Measurements from ENCODE around the gene TIAM1.

The TIAM1 gene

DNA sequence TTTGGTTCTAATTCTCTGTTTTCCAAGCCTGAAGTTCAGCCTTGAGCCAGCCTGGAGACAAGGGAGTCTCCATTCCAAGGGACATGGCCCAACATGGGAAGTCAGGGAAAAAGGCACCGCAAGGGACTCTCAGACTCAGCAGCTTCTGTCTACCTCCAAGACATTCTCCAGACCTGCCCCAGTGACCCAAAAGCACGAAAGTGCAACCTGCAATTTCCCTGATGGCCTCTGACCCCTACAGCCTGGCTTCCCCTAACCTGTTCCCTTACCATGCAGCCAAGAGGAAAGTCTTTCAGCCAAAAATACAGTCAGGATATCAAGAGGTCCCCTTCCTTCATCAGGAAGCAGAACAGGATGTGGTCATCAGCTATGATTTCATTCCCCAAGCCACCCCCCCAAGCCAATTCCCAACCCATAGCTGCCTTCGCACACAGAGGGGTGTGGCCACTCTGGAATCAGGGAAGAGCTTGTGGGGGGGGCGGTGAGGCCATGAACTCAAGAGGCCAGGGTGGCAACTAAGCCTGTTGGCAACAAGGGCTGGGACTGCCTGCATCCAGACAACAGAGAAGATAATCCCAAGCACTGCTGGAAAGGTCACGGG, 59.2 kb downstream of the TIAM1 start:
- no peak for DNase-seq

DNA sequence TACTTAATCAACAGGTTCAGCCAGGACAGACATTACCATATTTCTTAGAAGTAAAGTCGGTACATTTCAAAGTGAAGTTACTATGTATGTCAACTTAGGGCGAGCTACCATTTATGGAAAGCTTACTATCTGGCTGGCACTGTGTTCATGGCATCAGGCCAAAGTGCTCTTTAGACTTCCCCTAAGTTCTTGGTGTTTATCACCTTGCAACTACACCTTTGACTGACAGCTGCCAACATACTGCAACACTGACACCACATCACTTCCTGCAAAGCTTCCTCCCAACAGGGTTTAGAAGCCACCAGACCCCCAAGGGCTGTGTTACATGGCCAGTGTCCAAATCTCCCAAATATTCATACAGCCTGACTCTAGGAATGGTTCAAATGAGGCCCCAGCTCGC, 61.0 kb downstream of the TIAM1 start:
- DNase-seq: no peak

DNA sequence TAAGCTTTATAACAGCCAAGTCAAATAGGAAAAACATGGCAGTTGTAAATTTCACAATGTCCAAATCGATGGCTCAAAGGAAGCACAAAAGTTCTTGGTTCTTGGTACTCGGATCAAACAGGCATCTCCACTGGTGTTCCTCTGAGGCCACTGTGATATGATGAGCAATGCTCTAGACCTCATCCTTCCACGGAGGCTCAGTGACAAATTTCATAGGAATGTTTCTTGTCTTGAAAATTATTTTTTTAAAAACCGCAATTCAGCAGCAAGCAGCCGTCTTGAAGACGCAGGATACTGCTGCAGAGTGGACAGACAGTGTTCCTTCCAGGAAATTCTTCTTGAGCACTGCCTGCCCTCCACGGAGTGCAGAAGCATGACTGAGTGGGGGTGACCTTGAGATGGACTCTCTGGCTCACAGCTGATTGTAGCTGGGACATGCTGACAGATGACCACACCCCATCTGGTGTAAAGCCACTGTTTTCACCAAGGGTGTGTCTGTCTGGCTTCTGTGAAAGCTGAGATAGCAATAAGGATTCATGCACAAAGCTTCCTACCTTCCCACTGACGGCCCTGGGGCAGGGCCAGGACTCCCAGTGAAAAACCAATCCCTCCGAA, 61.9 kb downstream of the TIAM1 start:
- DNase-seq: no peak

DNA sequence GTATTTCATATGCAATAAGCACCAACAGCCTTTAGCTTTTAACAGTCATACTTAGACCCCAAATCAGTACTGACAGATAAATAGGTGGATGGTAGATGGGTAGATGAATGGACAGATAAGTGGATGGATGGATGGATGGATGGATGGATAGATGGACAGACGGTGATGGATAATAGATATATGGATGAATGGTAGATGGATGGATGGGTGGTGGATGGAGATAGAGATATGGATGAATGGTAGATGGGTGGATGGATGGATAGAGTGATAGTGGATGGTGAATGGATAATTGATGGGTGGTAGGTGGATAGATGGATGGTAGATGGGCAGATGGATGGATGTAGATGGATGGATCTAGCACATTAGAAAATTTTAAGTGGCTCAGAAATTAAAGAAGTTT, 62.5 kb downstream of the TIAM1 start:
- DNase-seq: no peak

- DNase-seq: no peak
Measured at GRCh38 chr21:31279986-31280385, 64.1 kb downstream of the TIAM1 start.

- DNase-seq: no peak
Measured at GRCh38 chr21:31279214-31279613, 64.8 kb downstream of the TIAM1 start.

- no peak for DNase-seq
Measured at GRCh38 chr21:31278511-31279130, 65.4 kb downstream of the TIAM1 start.

DNA sequence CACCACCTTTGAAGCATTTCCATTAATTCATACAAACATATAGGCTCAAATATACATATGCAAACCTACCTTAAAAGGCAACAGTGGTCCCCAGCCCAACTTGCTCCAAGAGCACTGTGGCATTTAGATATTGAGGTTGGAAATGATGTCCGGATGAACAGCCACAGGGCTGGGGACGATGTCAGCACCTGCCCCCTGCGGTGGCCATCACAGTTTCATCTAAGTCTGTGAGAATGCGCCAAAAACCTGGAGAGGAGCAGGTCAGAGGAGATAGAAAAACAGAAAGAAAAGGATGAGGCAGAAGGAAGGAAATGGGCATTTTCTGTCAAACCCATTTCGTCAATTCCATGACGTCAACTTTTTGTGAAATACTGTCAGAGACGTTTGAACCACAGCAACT, 67.4 kb downstream of the TIAM1 start:
- DNase-seq: no peak

- no peak for DNase-seq
Measured at GRCh38 chr21:31275901-31276300, 68.2 kb downstream of the TIAM1 start.

DNA sequence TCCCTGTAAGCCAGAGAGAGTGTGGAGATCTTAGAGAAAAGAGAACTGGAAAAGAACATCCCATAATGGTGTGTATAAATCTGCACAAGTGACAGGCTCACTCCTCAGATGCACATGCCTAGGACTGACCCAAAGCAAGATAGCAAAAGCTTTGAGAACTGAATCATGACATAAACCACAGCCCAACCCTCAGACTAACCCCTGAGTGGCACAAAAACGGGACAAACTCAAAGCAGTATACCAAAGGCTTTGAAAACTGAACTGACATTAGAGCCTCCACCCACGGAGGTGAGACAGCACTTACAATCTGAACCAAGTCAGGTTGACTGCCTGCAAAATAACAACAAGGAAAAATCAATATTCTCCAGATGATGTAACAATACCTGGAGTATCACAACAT, 70.8 kb downstream of the TIAM1 start:
- DNase-seq: no peak

DNA sequence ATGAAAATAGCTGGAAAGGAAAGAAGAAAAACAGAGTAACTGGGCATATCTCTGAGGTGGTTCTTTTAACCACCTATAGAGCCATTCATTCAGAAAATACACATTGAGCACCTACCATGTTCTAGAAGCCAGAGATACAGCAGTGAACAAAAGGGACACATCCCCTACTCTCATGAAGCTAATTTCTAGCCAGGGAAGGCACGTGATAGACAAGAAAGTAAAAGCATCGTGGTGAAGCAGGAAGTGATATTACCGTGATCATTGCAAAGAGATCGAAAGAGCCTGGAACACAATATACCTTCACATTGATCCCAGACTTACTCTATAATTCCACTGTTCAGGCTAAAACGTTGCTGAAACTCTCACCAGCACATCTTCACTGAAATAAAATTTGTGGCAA, 76.0 kb downstream of the TIAM1 start:
- no peak for DNase-seq

DNA sequence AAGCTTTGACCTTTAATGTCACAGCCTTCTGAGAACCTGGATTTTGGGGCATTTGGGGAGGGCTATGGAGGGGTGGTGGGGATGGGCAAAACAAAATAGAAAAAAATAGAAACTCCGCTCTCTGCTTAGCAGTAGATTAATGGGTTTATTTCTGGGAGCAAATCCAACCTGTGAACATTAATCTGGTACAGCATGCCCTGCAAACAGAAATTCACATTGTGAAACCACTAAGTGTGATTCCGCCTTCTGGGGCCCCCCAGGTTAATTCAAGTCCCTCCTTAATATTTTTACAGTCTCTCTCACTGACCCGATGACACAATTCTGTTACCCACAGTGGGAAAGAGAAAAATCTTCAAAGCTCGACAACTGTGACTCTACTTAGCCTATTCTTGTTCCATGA, 76.4 kb downstream of the TIAM1 start:
- no peak for DNase-seq

GRCh38 chr21:31266241-31266640, 77.8 kb downstream of the TIAM1 start:
- no peak for DNase-seq

DNA sequence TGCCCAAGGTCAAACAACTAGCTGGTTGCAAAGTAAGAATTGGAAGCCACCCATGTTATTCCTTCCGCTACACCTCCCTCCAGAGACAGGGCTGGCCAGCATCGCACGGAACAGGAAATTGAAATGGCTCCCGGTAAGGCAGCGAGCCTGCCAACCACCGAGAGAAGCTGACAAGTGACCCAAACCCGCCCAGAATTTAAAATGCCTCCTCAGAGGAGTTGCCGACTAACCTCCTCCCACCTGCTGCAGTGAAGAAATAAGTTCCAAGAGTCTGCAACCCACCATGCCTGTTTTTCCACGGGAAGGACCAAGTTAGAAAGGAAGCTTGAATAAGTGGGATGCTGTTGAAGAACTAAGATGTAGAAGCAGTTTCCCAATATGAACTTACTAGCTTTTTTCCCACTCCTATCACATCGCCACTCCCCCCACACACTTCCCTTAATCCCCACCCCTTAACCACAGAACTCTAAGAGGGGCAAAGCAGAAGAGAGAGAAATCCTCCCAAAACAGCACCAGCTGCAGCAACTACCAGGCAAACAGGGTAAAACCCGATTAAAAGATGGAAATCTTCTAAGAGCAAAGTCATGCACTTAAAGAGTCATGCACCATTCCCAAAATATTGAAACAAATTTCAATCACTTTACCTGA, 78.6 kb downstream of the TIAM1 start:
- no peak for DNase-seq

DNA sequence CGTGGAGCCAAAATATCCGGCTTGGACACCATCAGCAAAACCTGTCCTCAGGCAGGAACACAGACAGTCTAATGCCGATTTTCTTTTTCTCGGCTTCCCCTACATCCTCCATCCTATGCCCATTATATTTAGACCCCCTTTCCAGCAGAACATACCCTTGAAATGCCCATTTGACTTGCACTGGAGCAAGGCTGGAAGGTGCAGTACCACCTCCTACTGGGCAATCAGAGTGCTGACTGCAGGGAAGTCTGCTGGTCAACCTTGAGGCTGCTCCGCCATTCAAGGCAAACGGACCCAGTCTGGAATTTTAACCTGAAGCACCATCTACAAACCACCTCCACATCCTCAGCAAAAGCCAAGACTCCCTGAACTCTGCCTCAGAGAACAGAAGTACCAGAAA, 79.5 kb downstream of the TIAM1 start:
- DNase-seq: no peak

GRCh38 chr21:31262728-31263127, 81.3 kb downstream of the TIAM1 start:
- no peak for DNase-seq

DNA sequence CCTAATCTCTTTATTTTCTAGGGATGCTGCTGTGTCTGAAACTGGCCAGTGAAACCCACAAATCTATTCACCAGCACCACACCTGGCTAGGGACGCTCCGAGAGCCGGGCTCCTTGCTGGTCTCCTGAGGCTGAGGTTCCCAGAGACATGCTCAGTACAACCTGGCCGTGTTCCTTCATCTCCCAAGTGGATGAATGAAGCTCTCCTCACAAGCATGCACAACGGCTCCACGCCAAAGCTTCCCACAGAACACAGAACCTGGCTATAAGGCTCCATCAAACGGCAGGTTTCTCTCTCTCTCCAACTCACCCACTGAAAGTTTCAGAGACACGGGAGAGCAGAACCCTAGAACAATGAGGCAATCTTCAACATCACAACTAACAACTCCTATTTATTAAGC, 82.3 kb downstream of the TIAM1 start:
- DNase-seq: no peak

GRCh38 chr21:31260790-31261189, 83.3 kb downstream of the TIAM1 start:
- no peak for DNase-seq

DNA sequence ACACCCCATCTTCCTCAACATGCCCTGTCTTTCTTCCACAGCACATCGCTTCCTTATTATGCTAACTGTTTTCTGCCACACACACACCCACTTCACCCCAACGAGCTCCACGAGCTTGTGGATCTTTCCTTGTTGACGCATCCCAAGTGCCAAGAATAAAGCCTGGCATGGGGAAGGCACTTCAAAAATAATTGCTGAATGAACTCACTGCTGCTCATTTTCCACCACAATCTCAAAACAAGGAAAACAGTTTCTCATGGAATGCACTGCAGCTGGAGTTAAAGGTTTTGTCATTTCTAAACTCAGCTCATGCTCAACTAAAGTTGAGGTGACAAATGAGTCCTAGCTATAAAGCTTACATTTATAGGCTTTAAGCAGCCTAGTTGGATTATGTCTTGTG, 86.0 kb downstream of the TIAM1 start:
- no peak for DNase-seq

DNA sequence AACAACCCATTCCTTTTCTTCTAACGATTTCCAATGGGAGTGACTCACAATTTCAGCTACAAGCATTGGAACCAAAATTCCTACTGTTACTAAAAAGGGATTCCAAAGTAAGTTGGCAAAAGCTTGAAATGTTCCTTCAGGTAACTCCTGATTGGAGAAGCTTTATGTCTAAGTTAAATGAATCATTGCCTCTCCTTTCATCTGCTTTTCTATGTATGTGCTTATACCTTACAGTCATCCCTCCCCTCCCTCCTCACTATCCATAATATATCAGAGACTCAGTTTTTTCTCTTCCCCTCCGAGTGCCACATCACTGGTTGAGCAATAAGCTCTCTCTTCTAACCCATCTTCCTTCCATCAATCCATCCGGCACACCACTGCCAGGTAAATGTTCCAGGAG, 86.8 kb downstream of the TIAM1 start:
- DNase-seq: no peak

DNA sequence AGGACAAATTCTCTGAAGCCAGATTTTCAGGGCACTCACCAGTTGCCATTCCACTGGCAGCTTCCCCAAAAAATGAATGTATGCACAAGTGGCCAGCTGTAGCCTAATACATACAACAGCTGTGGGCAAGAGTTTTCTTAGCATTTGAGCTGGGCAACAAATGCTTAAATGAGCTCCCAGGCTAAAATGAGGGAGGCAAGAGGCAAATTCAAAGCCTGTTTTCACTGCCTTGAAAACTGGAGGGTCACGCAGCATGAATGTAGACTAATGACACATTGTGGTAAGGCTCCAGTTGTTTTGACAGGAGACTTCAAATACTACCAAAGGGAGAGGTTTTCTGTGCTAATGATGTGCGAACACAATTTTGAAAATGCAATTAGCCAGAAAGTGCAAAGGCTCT, 88.2 kb downstream of the TIAM1 start:
- no peak for DNase-seq

DNA sequence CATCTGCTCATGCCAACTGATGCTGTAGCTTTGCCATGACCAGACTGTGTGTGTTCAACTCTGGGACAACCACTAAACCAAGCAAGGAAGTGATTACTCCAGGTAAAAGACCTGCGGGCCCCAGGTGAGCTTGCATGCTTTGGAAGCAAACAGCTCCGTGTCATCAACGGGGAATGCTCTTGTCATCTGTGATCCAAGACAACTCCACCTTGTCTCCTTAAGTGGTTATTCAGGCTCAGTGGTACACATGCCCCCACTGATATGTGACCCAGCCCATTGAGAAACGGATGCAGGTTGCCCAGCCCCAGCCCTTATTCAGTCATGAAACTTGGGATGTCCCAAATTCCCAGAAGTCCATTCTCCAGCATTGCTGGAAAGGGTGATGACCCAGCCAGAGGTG, 89.0 kb downstream of the TIAM1 start:
- no peak for DNase-seq

- DNase-seq: no peak
Measured at GRCh38 chr21:31254131-31254530, 89.9 kb downstream of the TIAM1 start.

- DNase-seq: no peak
Measured at GRCh38 chr21:31253684-31254083, 90.4 kb downstream of the TIAM1 start.
